Fibroblast of skin of left quadriceps (primary cell): ENCODE data around the gene CDKAL1.

Experiments used
- DNase-seq, 2 experiments: peaks; one replicate each; pipeline ENCODE4 v3.0.0-alpha.2; 2013; ENCODE audit warnings: low read depth in 2 of 2

The CDKAL1 gene

GRCh38 chr6:21101694-21102093, 567.4 kb downstream of the CDKAL1 start:
- DNase-seq = no peak

DNA sequence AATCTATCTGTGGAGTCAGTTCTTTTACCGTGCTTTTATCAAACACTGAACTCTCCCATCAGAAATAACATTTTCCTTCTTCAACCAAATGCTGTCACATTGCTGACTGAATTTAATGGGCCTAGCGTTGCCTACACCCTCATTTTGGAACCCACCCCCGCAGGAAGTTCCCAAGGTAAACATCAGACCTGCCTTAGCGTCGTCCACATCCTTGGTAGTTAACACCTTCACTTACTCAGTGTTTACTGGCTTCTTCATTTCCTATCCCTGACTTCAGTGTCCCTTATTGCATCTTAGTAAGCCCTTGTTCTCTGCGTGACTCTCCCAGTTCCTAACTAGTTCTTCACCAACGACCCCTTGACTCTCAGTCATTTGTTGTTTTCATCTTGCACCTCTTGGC, 567.9 kb downstream of the CDKAL1 start:
- no peak for DNase-seq

GRCh38 chr6:21102624-21103023, 568.4 kb downstream of the CDKAL1 start:
- no peak for DNase-seq

GRCh38 chr6:21103626-21104224, 569.5 kb downstream of the CDKAL1 start:
- DNase-seq = no peak

DNA sequence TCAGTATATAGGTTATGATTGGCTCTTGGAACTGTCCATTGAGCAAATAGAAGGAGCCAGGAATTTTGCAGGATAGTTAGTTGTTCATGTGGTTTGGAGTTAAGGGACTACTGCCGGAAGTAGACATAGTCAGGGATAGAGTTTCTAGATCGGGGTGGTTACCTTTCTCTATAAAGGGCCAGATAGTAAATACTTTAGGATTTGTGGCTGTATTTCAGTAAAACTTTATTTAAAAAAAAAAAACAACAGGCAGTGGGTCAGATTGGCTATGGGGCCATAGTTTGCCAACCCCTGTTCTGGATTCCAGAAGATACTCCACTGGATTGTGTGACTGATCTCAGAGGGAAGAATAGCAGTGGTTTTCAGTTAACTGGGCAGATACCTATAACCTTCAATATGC, 570.0 kb downstream of the CDKAL1 start:
- DNase-seq = no peak

- no peak for DNase-seq
These were observed 573.5 kb downstream of the CDKAL1 start for GRCh38 chr6:21107796-21108195.

- DNase-seq = peak; percentile 74 to 78
These were observed 575.3 kb downstream of the CDKAL1 start for GRCh38 chr6:21109391-21110178.

DNA sequence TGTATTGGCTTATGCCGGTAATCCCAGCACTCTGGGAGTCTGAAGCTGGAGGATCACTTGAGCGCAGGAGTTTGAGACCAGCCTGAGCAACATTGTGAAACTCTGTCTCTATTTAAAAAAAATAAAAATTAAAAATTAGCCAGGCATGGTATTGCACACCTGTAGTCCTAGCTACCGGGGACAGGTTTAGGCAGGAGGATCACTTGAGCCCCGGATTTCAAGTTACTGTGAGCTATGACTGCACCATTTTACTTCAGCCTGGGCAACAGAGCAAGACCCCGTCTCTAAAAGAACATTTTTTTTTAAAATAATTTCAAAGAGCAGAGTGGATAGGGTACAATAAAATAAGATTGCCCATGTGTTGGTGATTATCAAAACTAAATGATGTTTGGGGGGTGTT, 576.4 kb downstream of the CDKAL1 start:
- no peak for DNase-seq

GRCh38 chr6:21111093-21111725, 577.0 kb downstream of the CDKAL1 start:
- DNase-seq = no peak

DNA sequence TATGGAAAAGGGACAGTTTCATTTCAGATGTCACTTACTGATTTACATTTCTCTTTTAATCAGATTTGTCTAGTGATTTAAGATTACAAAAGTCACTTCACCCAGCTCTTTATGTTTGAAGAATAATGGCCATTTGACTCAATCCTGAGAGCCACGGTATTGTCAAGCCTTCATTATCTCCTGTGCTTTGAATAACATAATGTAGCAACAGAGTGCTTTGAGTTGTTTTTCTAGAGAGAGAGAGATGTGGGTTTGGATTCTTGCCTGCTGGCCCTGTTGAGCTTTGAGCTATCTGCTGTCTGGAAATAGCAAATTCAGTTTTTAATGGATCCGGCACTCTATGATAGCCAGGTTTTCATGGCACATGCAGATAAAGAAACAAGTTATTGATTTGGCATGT, 580.9 kb downstream of the CDKAL1 start:
- no peak for DNase-seq

DNA sequence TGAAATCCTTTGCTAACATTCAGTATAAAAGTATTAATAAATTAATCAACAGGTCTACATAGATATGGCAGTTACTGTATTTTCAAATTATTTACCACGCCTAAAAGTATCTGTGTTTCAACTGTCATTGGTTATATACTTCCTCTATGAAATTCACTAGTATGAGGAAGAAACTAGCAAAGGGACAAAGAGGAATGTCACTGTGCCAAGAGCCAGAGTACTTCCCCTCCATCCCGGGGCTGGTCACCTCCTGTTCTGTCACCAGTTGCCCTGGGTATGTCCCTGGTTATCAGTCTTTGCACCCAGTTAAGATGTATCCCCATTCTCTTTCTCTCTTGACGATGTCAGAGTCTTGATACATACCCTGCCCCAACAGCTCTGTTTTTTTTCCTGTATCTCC, 582.5 kb downstream of the CDKAL1 start:
- no peak for DNase-seq

DNA sequence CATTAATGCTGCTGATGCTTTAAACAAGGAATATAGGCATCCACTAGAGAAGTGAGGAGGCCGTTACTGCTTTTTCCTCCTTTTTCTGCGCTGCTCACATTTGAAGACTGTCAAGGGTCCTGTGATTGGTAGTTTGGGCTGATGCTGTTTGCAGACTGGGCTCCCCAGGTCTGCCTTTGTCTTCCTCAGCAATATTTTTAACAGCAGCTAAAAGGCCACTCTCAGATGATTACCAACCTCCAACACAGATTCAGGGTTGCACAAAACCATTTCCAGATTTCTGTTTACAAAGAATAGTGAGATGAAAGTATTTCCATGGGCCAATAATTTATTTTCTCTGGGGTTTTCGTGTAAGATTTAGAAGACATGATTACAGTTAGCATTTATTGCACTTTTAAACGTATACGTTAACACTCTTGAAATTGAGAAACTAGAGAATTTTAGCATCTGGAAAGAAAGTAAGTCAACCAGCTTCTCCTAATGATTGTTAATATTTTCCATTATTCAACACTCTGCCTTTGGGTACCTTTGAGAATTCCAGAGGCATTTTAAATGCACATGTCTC, 584.0 kb downstream of the CDKAL1 start:
- DNase-seq = no peak

GRCh38 chr6:21121636-21122136, 587.4 kb downstream of the CDKAL1 start:
- no peak for DNase-seq

- DNase-seq = no peak
These were observed 589.5 kb downstream of the CDKAL1 start for GRCh38 chr6:21123507-21124436.

GRCh38 chr6:21128601-21129000, 594.3 kb downstream of the CDKAL1 start:
- no peak for DNase-seq

GRCh38 chr6:21131406-21131805, 597.1 kb downstream of the CDKAL1 start:
- no peak for DNase-seq

- no peak for DNase-seq
These were observed 598.2 kb downstream of the CDKAL1 start for GRCh38 chr6:21132446-21132845.

DNA sequence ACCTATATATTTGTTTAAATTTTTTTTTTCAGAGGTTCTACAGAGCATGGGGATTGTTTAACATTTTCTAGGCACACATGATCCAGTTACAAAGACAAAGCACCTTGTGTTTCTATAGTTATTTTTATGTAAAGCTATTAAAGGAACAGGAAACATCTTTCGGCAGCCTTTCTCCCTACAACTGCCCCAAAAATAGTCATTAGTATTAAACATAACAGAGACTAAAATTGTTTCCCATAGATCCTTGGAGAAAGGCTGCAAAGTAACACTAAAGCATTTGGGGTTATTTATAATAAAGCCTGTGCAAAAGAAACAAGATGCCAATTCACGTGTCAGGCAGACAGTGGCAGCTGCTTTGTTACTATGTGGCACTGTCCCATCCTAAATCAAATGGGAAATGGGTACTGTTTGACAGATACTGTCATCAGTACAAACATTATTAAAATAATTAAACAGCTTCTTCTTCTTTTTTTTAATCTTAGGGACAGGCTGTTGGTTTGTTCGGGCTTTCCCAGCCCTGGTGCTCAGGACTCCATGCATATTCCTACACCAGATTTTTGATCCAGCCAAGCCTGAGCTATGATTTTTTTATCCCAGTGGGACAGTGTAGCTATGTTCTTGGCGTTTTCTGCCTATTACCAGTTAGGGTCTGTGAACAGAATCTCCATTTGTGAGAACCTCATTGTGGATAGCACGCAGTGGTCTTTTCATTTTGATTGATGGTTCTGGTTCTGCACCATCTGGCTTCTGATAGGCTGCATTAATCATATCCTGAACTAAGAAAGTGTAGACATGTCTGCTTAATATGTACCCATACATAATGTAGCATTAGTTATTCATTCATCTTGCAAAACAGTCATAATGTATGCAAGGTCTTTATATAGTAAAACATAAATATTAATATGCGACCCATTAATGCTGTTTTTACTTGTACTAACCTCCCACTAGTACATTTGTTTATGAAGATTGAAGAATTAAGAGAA, 598.9 kb downstream of the CDKAL1 start:
- DNase-seq = peak; percentile 21 to 36

GRCh38 chr6:21133901-21134300, 599.6 kb downstream of the CDKAL1 start:
- no peak for DNase-seq

- peak; percentile 72 to 74 for DNase-seq
These were observed 600.1 kb downstream of the CDKAL1 start for GRCh38 chr6:21134356-21134755.
